HG02571 (cell line): Measurements from ENCODE around the gene KLHL41.

Experiments
- ATAC-seq: cut with Tn5 transposase; IDR thresholded peaks from one replicate; pipeline ENCODE4 v1.9.1; 2021; ENCODE audit warnings: mild to moderate bottlenecking, moderate library complexity; ENCODE audit not compliant: unreplicated experiment

The KLHL41 gene

GRCh38 chr2:169509298-169509885 is at the start of gene KLHL41:
TSS of gene KLHL41 (plus strand) at chr2:169509702. CDS start at chr2:169509779, 77 bp downstream.
- ATAC-seq: no peak

GRCh38 chr2:169461143-169461542 is 48.4 kb upstream of the KLHL41 start:
- ATAC-seq: no peak

- no peak for ATAC-seq
Observed at GRCh38 chr2:169462896-169463695, 46.4 kb upstream of the KLHL41 start.

- ATAC-seq: no peak
Observed at GRCh38 chr2:169464466-169464865, 45.0 kb upstream of the KLHL41 start.

GRCh38 chr2:169464882-169465281 is 44.6 kb upstream of the KLHL41 start:
- ATAC-seq: no peak

GRCh38 chr2:169468841-169469240 is 40.7 kb upstream of the KLHL41 start:
- no peak for ATAC-seq

- no peak for ATAC-seq
Observed at GRCh38 chr2:169469952-169470572, 39.4 kb upstream of the KLHL41 start.

- ATAC-seq: no peak
Observed at GRCh38 chr2:169472249-169472648, 37.3 kb upstream of the KLHL41 start.

GRCh38 chr2:169476459-169476858 is 33.0 kb upstream of the KLHL41 start:
- no peak for ATAC-seq

- no peak for ATAC-seq
Observed at GRCh38 chr2:169478339-169478738, 31.2 kb upstream of the KLHL41 start.

GRCh38 chr2:169478745-169479256 is 30.7 kb upstream of the KLHL41 start:
- ATAC-seq: no peak

- peak; percentile 96 for ATAC-seq
Observed at GRCh38 chr2:169479257-169480078, 30.0 kb upstream of the KLHL41 start, which contains the start of gene BBS5. TSS of gene BBS5 (plus strand) at chr2:169479494. CDS start at chr2:169479554, 60 bp downstream.

GRCh38 chr2:169480079-169480465 is 29.4 kb upstream of the KLHL41 start:
- ATAC-seq: no peak

- no peak for ATAC-seq
Observed at GRCh38 chr2:169485650-169486138, 23.8 kb upstream of the KLHL41 start.

GRCh38 chr2:169486487-169486886 is 23.0 kb upstream of the KLHL41 start:
- no peak for ATAC-seq

GRCh38 chr2:169490834-169491233 is 18.7 kb upstream of the KLHL41 start:
- ATAC-seq: no peak

GRCh38 chr2:169491378-169491777 is 18.1 kb upstream of the KLHL41 start:
- ATAC-seq: no peak

GRCh38 chr2:169493360-169493759 is 16.1 kb upstream of the KLHL41 start:
- no peak for ATAC-seq

GRCh38 chr2:169495310-169495928 is 14.1 kb upstream of the KLHL41 start:
- ATAC-seq: no peak

GRCh38 chr2:169504651-169505050 is 4.9 kb upstream of the KLHL41 start:
- no peak for ATAC-seq
